Activated CD8-positive, alpha-beta memory T cell treated with anti-CD3 and anti-CD28 coated beads for 24 hours (primary cell): ENCODE results near the gene PPP1R1B.
A peak's percentile ranks its signal among the peaks of the same experiment; 100 is the strongest.

Source experiments
- DNase-seq: peaks from one replicate; pipeline ENCODE4 v3.0.0-alpha.2; 2020

The PPP1R1B gene

GRCh38 chr17:39671651-39672521 lies 45.1 kb downstream of the PPP1R1B start:
- DNase-seq = no peak

GRCh38 chr17:39672522-39673334 lies 46.0 kb downstream of the PPP1R1B start:
- no peak for DNase-seq

GRCh38 chr17:39673335-39674081 lies 46.8 kb downstream of the PPP1R1B start:
- DNase-seq = no peak

GRCh38 chr17:39674179-39674578 lies 47.4 kb downstream of the PPP1R1B start:
- no peak for DNase-seq

- DNase-seq = no peak
These were observed 48.1 kb downstream of the PPP1R1B start for GRCh38 chr17:39674702-39675389.

GRCh38 chr17:39675390-39676082 lies 48.8 kb downstream of the PPP1R1B start:
- no peak for DNase-seq

- DNase-seq = peak; percentile 76
These were observed 49.6 kb downstream of the PPP1R1B start for GRCh38 chr17:39676198-39676819.

- DNase-seq = no peak
These were observed 50.3 kb downstream of the PPP1R1B start for GRCh38 chr17:39677072-39677471.

GRCh38 chr17:39677542-39678339 lies 51.0 kb downstream of the PPP1R1B start:
- no peak for DNase-seq

- no peak for DNase-seq
These were observed 51.8 kb downstream of the PPP1R1B start for GRCh38 chr17:39678340-39679116.

GRCh38 chr17:39679521-39680192 lies 52.9 kb downstream of the PPP1R1B start:
- DNase-seq = peak; percentile 77

GRCh38 chr17:39683295-39683939 lies 56.7 kb downstream of the PPP1R1B start:
- no peak for DNase-seq

- DNase-seq = no peak
These were observed 57.8 kb downstream of the PPP1R1B start for GRCh38 chr17:39684369-39685192.
